Mammary epithelial cell (primary cell): Measurements from ENCODE around the gene FGF21.

ENCODE experiments used
- CTCF ChIP-seq, 2 donors: IDR thresholded peaks in 1 of 2; conservative IDR thresholded peaks in 1 of 2; 2 replicates each; pipeline ENCODE4 v1.5.1; 2011 to 2012; ENCODE audit warnings: inconsistent platforms in 2 of 2, low read length in 2 of 2, mild to moderate bottlenecking in 2 of 2, control low read depth in 1 of 2, low read depth in 1 of 2; ENCODE audit not compliant: insufficient read depth in 1 of 2; ENCODE audit errors: extremely low read depth in 1 of 2
- EZH2 ChIP-seq: IDR thresholded peaks from 2 replicates; pipeline ENCODE4 v1.6.1; 2012; ENCODE audit warnings: low read length, inconsistent platforms, borderline replicate concordance

GRCh38 chr19:48711106-48711662 is 44.1 kb upstream of the FGF21 start:
- no peak for TF ChIP-seq CTCF (conservative IDR thresholded peaks at IDR 0.05 in 1 of 2, IDR thresholded peaks at IDR 0.05 in 1 of 2; ENCODE audit: extremely low read depth in 1 of 2, insufficient read depth in 1 of 2, low read depth in 1 of 2, low read length in 2 of 2)
- TF ChIP-seq EZH2: no peak
